Activated CD8-positive, alpha-beta memory T cell treated with anti-CD3 and anti-CD28 coated beads for 48 hours (primary cell): Measurements from ENCODE around the gene IFNL1.
"Not testable (repeated sequence)": the region's sequence is repeated elsewhere in the genome, so short reads cannot be mapped to it uniquely, and the experiment has no call there.

Experiments
- DNase-seq, 3 experiments: peaks; one replicate each; pipeline ENCODE4 v3.0.0-alpha.2; 2020; ENCODE audit warnings: low read depth in 2 of 3, low spot score in 2 of 3

IFNL1 gene

DNA sequence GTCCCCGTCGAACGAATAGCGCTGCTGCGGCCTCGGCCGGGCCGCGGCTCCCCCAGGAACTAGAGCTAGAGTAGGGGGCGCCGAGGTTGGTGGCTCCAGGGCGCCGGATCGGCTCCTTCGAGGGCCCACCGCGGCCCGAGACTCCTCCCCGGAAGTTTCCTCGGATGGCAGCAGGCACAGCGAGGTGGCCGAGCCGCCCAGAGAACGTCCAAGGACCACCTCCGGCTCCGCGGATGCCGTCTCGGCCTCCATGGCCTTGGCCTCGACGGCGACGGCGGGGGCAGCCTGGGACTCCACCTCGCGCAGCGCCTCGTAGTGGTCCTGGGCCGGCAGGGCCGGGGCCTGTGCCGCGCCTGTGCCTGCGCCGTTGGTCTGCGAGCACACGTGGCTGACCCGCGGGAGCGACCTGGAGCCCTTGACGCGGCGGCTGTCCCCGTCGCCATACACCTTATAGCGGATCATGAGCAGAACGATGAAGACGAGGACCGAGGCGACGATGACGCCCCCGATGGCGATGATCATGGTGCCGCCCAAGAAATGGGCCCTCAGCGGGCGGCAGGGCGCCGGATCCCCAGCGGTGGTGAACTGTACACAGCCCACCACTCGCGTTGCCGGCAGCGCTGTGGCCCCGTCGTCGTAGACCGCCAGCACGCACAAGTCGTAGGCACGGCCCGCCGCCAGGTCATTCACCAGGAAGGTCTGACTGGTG, 11.8 kb downstream of the IFNL1 start:
- no peak for DNase-seq

DNA sequence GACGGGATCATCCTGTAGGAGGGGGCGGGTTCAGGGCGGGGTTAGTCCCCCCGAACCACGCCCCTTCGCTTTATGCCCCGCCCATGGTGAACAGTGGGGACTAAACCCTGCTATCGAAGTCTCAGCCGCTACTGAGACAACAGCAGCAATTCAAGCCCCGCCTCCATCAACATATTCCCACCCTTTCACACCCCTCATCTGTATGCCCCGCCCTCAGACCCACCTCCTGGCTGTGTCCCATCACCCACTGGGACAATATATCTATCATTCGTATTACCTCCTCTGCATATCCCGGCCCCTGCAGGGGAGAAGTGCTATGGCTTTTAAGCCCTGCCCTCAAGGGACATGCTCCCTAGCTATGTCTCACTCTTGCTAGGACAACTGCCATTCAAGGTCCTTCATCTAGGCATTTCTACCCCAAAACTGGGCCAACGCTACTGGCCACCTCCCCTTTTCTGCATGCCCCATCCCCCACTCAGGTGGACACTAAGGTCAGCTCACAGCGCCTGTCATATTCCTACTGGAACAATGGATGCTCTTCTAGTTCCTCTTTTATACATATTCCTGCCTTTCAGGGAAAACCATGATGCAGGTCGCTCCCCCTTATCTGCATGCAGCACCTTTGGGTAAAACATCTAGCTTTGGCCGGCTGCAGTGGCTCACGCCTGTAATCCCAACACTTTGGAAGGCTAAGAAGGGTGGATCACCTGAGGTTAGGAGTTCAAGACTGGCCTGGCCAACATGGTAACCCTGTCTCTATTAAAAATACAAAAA, 12.5 kb downstream of the IFNL1 start:
- no peak for DNase-seq

DNA sequence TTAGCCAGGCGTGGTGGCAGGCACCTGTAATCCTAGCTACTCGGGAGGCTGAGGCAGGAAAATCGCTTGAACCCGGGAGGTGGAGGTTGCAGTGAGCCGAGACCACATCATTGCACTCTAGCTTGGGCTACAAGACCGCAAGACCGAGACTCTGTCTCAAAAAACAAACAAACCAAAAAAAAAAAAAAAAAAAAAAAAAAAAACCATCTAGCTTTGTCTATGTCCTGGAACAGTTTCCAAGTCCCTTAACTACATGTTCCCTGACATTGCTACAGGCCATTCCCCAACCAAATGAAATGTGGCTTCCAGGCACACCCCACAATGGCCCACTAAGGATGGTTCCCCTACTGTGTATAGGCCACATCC, 13.1 kb downstream of the IFNL1 start:
- DNase-seq = not testable (repeated sequence)

DNA sequence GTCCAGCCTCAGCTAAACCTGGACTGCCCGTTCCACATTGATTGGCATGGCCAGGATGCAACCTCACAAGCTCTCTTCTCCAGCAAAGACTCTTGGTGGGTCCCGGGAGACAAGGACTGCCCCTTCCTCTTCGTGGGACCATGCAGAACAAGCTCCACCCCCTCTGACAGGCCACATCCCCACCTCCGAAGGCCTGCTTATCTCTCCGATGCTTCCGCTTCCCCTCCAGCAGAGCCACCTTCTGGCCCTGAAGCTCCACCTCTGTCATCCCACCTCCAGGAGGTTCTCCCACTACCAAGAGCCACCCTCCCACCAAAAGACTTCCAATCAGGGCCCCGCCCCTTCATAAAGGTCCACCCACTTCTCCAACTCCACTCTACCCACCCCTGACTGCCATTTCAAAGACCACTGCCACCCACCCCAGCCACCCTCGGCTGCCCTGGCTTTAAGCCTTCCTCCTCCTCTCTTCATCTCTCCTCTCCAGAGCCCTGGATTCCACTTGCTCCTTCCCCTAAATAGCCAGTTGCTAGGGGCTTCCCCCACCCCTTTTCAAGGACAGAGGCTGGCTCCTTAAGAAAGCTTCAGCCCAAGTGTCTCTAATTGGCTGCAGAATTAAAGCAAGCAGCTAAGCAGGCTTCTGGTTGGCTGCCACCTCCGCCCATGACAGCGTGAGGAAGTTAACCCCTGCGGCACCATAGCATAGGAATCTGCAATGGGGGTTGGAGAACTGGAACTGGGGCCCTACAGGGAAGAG, 14.5 kb downstream of the IFNL1 start:
- no peak for DNase-seq

DNA sequence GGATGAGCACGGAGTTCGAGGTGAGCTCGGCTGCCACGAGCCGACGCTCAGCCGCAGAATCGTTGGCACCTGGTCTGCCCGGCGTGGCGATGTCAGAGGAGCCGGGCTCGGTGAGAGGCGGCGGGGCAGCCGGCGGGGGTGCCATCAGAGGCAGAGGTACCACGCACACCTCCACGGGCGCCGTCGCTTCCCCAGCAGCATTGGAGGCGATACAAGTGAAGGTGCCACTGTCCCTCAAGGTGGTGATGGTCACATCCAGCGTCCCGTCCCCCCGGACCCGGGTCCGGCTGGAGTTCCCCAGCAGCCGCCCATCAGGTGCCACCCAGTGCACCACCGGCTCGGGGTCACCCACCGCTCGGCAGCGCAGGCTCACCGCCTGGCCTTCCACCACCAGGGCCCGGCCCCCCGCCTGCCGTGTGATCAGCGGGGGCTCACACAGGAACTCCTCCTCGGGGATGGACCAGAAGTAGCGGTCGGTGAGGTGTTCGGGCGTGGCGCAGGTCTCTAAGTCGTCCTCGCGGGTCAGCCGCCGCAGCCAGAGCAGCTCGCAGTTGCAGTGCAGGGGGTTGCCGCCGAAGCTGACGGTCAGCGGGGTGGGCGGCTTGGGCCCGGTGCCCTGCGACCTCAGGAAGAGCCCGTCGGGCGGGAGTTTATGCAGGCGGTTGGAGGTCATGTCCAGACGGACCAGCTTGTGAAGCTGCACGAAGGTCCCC, 18.0 kb downstream of the IFNL1 start:
- no peak for DNase-seq

DNA sequence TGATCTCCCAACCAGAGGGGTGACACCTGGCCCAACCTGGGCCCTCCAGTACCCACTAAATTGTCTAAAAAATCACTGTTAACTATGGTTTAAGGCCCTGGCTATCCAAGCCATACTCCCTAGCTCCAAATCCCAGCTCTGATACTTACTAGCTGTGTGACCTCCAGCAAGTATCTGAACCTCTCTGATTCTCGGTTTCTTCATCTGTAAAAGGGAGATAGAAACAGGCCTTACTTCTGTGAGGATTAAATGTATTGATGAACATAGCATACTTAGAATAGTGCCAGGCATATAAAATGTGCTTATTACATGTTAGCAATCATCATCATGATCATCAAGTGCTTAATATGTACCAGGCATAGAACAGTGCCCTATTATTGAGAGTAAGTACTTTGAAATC, 19.7 kb downstream of the IFNL1 start:
- DNase-seq = no peak

DNA sequence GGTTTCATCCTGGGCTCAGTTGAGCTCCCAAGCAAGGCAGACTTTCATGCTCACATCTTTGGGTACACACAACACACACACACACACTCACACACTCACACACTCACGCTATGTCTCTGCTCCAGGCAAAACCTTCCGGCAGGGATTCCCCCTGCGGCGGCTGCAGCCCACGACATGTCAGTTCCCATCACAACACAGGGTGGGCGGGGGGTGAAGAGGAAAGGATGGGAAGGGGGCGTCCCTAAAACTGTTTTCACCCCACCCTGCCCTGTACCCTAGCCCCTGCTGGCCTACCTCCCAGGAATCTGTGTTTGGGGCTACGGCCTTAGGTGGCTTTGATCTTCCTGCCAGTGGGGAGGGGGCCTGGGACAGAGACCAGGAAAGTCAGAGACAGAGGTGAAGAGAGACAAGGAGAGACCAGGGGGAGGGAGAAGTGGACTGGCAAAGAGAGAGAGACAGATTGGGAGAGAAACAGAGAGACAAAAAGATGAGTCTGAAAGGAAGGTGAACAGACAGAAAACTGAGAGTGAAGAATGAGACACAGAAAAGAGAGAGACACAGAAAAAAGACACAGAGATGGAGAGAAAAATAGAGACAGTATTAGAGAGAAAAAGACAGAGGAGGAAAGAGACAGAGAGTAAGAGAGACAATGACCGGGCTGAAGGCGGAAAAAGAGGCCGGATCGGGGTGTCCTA, 20.6 kb downstream of the IFNL1 start:
- DNase-seq = no peak

DNA sequence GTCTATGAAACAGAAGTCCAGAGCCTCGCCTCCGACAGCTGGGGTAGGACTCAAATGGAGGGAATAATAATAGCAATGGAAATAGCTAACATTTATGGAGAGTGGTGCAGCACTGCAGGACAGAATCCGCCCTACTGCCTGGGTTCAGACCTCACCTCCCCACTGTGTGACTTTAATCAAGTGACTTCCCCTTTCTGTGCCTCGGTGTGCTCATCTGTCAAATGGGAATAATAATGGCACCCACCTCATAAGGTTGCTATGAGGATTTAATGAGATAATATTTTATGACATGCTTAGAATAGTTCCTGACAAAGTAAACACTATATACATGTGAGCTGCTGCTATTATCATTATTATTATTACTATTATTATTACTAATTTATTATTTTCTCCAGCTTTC, 21.3 kb downstream of the IFNL1 start:
- no peak for DNase-seq

DNA sequence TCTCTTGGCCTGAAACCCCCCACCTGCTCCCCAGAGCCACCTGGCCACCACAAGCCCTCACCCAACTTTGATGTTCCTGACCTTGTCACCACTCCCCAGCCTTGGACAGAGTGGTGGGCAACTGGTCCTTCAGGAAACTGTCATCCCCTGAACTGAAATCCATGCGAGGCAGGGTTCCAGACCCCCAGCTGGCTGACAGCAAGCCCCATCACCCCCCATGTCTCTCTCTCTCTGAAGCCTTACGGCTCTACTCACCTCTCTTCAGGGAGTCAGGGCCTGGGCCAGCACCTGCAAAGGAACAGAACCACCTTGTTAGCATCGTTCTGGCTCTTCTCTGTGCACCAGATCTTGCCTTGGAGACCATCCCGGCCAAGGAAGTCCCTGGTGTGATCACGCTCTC, 21.9 kb downstream of the IFNL1 start:
- DNase-seq = no peak

DNA sequence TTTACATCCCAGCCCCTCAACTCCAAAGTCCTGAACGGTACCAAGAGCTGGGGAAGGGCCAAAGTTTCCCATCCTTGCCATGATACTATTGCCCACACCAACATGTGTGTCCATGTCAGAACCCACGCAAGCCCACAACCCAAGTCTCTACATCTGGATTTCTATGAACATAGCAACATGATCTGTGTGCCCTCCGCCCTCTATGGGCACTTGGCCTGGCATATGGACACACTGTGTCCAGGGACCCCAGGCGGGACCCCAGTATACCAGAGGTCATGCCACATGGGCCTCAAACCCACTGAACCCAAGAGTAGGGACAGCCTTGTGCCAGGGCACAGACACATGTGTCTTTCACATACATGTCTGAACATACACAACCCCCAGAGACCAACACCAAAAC, 22.5 kb downstream of the IFNL1 start:
- no peak for DNase-seq

DNA sequence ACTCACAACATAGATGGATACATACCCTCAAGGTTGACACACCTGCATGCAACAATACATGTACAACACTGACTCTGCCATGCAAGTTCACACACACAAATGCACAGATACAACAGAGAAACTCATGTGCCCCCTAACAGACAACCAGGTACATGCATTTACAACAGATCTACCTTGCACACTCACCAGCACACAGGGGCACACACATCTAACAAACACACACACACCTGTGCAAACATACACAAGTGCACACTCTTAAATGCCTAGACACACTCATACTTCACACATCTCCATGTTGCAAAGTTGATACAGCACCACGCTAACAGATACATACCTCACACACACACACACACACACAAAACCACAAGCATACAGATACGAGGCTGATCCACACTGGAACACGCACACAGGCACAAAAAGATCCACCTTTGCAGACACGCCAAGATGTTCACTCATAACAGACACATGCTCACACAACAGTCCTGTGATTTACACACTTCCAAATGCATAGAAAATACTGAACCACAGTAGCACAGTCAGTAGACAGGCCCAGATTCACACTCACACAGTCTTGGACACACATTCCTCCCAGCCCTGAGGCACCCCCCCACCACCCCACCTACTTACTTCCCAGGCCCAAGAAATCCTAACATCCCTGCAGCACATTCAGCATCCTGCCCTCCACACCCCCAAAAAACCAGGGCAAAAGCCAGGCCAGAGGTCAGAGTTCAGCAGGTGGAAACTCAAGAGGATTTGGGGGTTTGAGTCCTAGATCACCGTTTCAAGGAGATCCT, 23.1 kb downstream of the IFNL1 start:
- DNase-seq = no peak

DNA sequence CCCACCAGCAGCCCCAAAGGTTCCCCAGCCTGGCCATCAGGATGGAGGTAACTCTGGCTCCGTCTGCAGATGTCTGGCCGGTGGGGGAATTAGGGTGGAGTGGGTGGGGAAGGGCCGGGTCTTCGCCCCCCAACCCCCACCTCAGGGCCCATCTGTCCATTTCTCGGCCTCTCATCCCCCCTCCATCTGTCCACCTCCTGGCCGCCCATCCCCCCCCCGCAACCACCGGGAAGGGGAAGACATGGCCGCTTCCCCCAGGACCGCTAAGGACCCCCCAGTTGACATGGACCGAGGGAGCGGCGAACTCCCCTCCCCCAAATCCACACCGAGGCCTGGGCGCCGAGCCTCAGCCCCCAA, 23.7 kb downstream of the IFNL1 start:
- no peak for DNase-seq

DNA sequence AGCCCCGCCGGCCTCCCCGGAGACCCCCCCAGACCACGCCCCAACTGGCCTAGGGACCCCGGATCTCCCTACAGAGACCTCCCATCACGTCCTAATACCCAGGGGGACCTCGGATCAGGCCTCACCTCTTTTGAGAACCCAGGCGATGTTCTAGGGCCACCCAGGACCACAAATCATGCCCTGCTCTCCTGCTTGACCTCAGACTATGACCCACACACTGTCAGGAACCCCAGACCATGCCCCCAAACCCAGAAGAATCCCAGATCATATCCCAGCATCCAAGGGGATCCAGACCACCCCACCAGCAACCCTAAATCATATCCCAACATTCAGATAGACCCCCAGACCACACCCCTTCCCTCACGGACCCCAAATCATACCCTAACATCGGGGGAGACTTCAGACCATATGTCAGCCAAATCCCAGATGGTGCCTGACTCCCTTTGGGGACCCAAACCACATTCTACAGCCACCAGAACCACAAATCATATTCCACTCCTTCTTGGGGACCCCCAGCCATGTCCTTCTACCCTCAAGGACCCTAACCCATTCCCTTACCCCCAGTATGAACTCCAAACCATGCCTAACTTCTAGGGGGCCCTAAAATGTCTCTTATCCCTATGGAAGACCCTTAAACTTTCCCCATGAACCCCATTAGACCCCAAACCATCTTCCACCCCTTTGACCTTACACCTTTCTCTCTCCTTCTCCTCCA, 25.1 kb downstream of the IFNL1 start:
- no peak for DNase-seq

DNA sequence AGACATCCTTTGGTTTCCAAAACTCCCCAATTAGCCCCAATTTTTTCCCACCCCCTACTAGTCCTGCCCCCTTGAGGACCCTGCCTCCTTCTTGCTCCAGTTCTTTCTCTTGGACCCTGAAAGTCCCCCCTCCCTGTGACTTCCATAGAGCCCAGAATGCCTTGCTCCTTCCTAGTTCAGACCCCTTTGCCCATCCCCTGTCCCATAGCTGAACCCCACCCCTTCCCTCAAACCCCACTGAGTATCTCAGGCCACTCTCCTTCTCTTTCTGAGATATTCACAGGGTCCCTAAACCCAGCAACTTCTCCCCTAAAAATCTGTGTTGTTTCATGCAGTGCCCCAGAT, 25.6 kb downstream of the IFNL1 start:
- DNase-seq = no peak

DNA sequence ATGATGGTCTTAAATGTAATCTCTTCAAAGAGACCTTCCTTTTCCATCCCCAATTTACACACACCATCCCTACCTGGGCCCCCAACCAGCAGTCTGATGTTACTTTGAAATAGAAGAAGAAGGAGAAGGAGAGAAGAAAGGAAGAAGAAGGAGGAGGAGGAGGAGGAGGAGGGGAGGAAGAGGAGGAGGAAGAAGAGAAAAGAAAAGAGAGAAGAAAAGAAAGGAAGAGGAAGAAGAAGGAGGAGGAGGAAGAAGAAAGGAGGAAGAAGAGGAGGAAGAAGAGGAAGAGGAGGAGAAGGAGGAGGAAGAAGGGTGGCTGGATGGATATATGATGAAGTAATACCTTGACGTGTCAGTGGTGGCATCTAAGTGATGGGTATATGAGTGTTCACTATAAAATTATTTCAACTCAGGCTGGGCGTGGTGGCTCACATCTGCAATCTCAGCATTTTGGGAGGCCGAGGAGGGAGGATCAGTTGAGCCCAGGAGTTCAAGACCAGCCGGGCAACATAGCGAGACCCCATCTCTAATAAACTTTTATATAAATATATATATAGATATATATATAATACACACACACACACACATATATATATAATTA, 28.1 kb downstream of the IFNL1 start:
- DNase-seq = no peak

DNA sequence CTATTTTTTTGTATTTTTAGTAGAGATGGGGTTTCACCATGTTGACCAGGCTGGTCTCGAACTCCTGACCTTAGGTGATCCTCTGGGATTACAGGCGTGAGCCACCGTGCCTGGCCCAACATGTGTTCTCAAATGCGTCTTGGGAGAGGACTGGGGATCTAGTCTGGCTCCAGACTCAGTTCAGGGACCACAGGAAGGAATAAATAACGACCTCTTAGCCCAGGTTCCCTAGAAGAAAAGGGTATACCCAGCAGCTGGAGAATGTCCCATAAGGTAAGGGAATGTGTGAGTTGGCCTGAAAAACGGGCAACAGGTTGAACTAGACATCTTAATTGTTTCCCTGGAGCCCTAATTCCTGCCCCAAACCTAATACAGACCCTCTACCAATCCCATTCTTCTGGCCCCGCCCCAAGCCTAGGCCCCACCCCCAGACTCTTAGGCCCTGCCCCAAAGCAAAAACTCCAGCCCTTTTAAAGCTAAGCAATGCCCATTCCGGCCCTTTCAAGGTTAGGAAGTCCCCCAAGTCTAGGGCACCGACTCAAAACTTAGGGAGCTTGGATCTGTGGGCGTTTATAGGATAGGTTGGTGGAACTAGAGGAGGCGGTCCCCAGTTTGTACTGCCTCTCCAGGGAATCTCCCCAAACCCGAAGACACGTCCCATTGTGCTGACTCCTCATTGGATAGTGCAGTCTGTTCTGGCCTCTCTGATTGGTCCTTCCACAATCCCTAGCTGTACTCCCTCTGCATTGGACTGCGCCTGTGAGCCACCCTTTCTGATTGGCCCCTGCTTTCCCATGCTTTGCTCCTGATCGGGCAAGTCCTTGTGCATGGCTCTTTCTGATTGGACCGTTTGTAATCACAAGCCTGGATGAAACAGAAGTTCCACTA, 29.8 kb downstream of the IFNL1 start:
- DNase-seq = no peak

DNA sequence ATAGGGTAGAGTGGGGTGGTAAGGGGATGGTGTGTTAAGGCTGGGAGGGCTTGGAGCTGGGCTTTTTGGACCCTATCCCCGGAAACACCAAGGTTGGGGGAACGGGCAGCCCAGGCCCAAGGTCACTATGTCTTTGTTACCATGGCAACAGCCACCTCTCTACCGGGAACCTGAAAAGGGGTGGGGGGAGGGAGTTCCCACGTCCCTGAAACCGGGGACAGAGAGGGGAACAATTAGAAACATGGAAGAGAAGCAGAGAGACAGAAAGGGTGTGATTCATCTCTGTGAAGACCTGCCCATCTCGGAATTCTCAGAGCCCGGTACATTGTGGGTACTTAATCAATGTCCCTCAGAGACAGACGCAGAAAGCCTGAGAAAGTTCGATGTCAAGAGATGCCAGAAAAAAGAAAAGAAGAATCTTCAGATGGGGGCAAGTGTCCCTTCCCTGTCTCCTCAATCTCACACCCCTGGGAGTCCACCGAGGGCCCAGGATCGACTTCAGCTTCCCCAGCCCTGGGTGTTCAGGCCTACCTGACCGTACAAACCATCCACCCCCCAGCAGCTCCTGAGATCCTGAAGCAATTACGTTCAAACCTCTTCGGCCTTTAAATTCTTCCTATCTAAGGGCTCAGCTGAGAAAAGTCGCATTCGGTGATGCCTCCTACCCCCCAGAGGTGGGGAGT, 31.3 kb downstream of the IFNL1 start:
- DNase-seq = no peak
